Testis (tissue), 2 donors: ENCODE results near the gene STON2.

Experiments
- POLR2A ChIP-seq: fragments of 450-650 bp; IDR thresholded peaks from one replicate; pipeline ENCODE4 v1.6.1; 2017; ENCODE audit warnings: antibody characterized with exemption, mild to moderate bottlenecking, moderate library complexity
- TF ChIP-seq, protein P1 (sequence below), 3 experiments: fragments of 450-650 bp in 2 of 3; fragments of 200-600 bp in 1 of 3; sonication (generic) in 1 of 3; IDR thresholded peaks; one replicate each; pipeline ENCODE4 v1.5.1; 2016 to 2019; ENCODE audit warnings: antibody characterized with exemption in 3 of 3, mild to moderate bottlenecking in 2 of 3, moderate library complexity in 1 of 3

DNA sequence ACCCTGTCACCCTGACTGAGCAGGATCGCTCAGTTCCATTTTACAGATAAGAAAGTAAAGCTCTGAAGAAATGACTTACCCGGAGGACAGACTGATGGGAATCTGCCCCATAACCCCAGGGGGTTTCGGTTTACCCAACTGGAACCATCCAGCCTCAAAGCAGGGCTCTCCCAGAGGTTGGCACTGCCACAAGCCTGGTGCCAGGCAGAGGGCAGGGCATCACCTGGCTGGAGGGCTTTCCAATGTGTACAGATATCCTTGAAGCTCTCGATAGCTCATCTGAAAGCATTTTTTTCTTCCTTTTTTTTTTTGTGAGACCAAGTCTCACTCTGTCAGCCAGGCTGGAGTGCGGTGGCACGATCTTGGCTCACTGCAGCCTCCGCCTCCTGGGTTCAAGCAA lies 33.2 kb downstream of the STON2 start:
- no peak for TF ChIP-seq POLR2A
- TF ChIP-seq, protein P1, sequence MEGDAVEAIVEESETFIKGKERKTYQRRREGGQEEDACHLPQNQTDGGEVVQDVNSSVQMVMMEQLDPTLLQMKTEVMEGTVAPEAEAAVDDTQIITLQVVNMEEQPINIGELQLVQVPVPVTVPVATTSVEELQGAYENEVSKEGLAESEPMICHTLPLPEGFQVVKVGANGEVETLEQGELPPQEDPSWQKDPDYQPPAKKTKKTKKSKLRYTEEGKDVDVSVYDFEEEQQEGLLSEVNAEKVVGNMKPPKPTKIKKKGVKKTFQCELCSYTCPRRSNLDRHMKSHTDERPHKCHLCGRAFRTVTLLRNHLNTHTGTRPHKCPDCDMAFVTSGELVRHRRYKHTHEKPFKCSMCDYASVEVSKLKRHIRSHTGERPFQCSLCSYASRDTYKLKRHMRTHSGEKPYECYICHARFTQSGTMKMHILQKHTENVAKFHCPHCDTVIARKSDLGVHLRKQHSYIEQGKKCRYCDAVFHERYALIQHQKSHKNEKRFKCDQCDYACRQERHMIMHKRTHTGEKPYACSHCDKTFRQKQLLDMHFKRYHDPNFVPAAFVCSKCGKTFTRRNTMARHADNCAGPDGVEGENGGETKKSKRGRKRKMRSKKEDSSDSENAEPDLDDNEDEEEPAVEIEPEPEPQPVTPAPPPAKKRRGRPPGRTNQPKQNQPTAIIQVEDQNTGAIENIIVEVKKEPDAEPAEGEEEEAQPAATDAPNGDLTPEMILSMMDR (IDR thresholded peaks at IDR 0.05): no peak
